IMR-90 (cell line): Measurements from ENCODE around the gene ANKRD13D. TPM values are rescaled to one million over a fixed set of nuclear protein-coding genes. Genes with fewer than 3 reads are reported as not detected.
A peak's percentile ranks its signal among the peaks of the same experiment; 100 is the strongest.

Source experiments
- ATAC-seq: fragments of 200-7000 bp; cut with Tn5 transposase; 2 replicates; pipeline ENCODE4 v1.9.1; 2020; ENCODE audit warnings: low read depth, mild to moderate bottlenecking, moderate library complexity
- BruUV-seq: library from RNA; stranded (reverse); fragments of 400-500 nt; replicated peaks from 2 replicates; lab custom pipeline; 2021; lab: Mats Ljungman, UMichigan
- CTCF ChIA-PET: fragments of 300-600 bp; formaldehyde crosslinking; extraction: SDS; loops from one replicate; lab custom pipeline; 2021; ENCODE audit warnings: antibody characterized with exemption; lab: Yijun Ruan, JAX
- POLR2A ChIA-PET: fragments of 300-600 bp; sonication (Branson Sonifier 250); formaldehyde crosslinking; loops from one replicate; lab custom pipeline; 2022; ENCODE audit warnings: antibody characterized with exemption; ENCODE audit not compliant: unreplicated experiment; lab: Charles Lee
- DNase-seq: peaks from one replicate; pipeline ENCODE4 v3.0.0; 2013
- H2AFZ ChIP-seq: replicated peaks from 2 replicates; pipeline ENCODE3; 2013; ENCODE audit warnings: low read length, mild to moderate bottlenecking; ENCODE audit not compliant: poor library complexity
- H2AK5ac ChIP-seq: 2 replicates; pipeline ENCODE4 v1.6.1; 2013; ENCODE audit warnings: low read depth, low read length, inconsistent platforms
- H2AK9ac ChIP-seq: replicated peaks from 2 replicates; pipeline ENCODE3; 2013; ENCODE audit warnings: mild to moderate bottlenecking, low read depth, low read length, moderate library complexity; ENCODE audit not compliant: poor library complexity
- H2BK120ac ChIP-seq: 2 replicates; pipeline ENCODE4 v1.6.1; 2013; ENCODE audit warnings: low read depth, low read length, inconsistent platforms
- H2BK15ac ChIP-seq: 3 replicates; pipeline ENCODE4 v1.6.1; 2013; ENCODE audit warnings: low read depth, low read length, inconsistent platforms
- H2BK20ac ChIP-seq: 2 replicates; pipeline ENCODE4 v1.6.1; 2013; ENCODE audit warnings: low read depth, mild to moderate bottlenecking, inconsistent platforms, low read length, moderate library complexity
- H2BK5ac ChIP-seq: 2 replicates; pipeline ENCODE4 v1.6.1; 2013; ENCODE audit warnings: mild to moderate bottlenecking, low read depth, low read length, inconsistent platforms; ENCODE audit not compliant: poor library complexity, severe bottlenecking
- H3K14ac ChIP-seq: replicated peaks from 2 replicates; pipeline ENCODE4 v1.6.1; 2013; ENCODE audit warnings: low read depth, low read length, inconsistent platforms
- H3K18ac ChIP-seq: 2 replicates; pipeline ENCODE4 v1.6.1; 2013; ENCODE audit warnings: low read depth, low read length, control low read depth
- H3K23ac ChIP-seq: 2 replicates; pipeline ENCODE4 v1.6.1; 2013; ENCODE audit warnings: low read depth, low read length, inconsistent platforms
- H3K27ac ChIP-seq: 2 replicates; pipeline ENCODE4 v1.5.1; 2013; ENCODE audit warnings: mild to moderate bottlenecking, control low read depth, low read length; ENCODE audit not compliant: insufficient read depth
- H3K27me3 ChIP-seq: 2 replicates; pipeline ENCODE4 v1.6.1; 2013; ENCODE audit warnings: low read length; ENCODE audit not compliant: control insufficient read depth, insufficient read depth
- H3K36me3 ChIP-seq: 2 replicates; pipeline ENCODE4 v1.6.1; 2013; ENCODE audit warnings: low read length, mixed read lengths; ENCODE audit not compliant: control insufficient read depth, insufficient read depth
- H3K4ac ChIP-seq: 2 replicates; pipeline ENCODE4 v1.6.1; 2013; ENCODE audit warnings: low read depth, low read length, inconsistent platforms
- H3K4me1 ChIP-seq: 2 replicates; pipeline ENCODE4 v1.6.1; 2013; ENCODE audit warnings: low read length, mixed read lengths; ENCODE audit not compliant: control insufficient read depth, insufficient read depth
- H3K4me2 ChIP-seq: 2 replicates; pipeline ENCODE4 v1.6.1; 2013; ENCODE audit warnings: low read depth, mild to moderate bottlenecking, control low read depth, low read length, moderate library complexity
- H3K4me3 ChIP-seq: 2 replicates; pipeline ENCODE4 v1.5.1; 2013; ENCODE audit warnings: low read depth, mild to moderate bottlenecking, control low read depth, low read length, moderate library complexity; ENCODE audit not compliant: insufficient read depth
- H3K56ac ChIP-seq: 2 replicates; pipeline ENCODE4 v1.6.1; 2013; ENCODE audit warnings: low read length, inconsistent platforms; ENCODE audit not compliant: insufficient read depth; ENCODE audit errors: extremely low read depth
- H3K79me1 ChIP-seq, 2 experiments: 2 replicates each; pipeline ENCODE4 v1.6.1; 2013; ENCODE audit warnings: low read length in 2 of 2, inconsistent platforms in 1 of 2, low read depth in 1 of 2
- H3K9ac ChIP-seq: 2 replicates; pipeline ENCODE4 v1.6.1; 2013; ENCODE audit warnings: low read depth, low read length, control low read depth
- H3K9me1 ChIP-seq: 2 replicates; pipeline ENCODE4 v1.6.1; 2013; ENCODE audit warnings: low read length, inconsistent platforms; ENCODE audit not compliant: insufficient read depth
- H3K9me3 ChIP-seq: 2 replicates; pipeline ENCODE4 v1.6.1; 2013; ENCODE audit warnings: low read length; ENCODE audit not compliant: control insufficient read depth, insufficient read depth
- H4K20me1 ChIP-seq: 2 replicates; pipeline ENCODE4 v1.6.1; 2013; ENCODE audit warnings: low read length, inconsistent platforms; ENCODE audit not compliant: insufficient read depth
- H4K5ac ChIP-seq: 2 replicates; pipeline ENCODE4 v1.6.1; 2013; ENCODE audit warnings: mild to moderate bottlenecking, low read depth, low read length, control low read depth
- H4K8ac ChIP-seq, 2 experiments: 2 replicates each; pipeline ENCODE4 v1.6.1; 2013; ENCODE audit warnings: low read depth in 2 of 2, low read length in 2 of 2, control low read depth in 1 of 2, inconsistent platforms in 1 of 2
- H4K91ac ChIP-seq: 2 replicates; pipeline ENCODE4 v1.6.1; 2013; ENCODE audit warnings: low read depth, low read length, inconsistent platforms; ENCODE audit not compliant: insufficient read depth
- ELK1 ChIP-seq: fragments of 150-350 bp; IDR thresholded peaks from 2 replicates; pipeline ENCODE4 v1.6.1; 2016; ENCODE audit warnings: low read depth, mild to moderate bottlenecking, low read length, moderate library complexity, borderline replicate concordance
- FOS ChIP-seq: fragments of 150-350 bp; IDR thresholded peaks from 2 replicates; pipeline ENCODE4 v1.6.1; 2016; ENCODE audit warnings: low read depth, low read length
- MAZ ChIP-seq: IDR thresholded peaks from 2 replicates; pipeline ENCODE4 v1.6.1; 2012; ENCODE audit warnings: low read depth, mild to moderate bottlenecking, low read length, improper control_type of control experiment, moderate library complexity, borderline replicate concordance
- MXI1 ChIP-seq: IDR thresholded peaks from 2 replicates; pipeline ENCODE4 v1.6.1; 2012; ENCODE audit warnings: low read depth, mild to moderate bottlenecking, low read length, moderate library complexity, borderline replicate concordance
- NFE2L2 ChIP-seq: fragments of 150-350 bp; IDR thresholded peaks from 2 replicates; pipeline ENCODE4 v1.6.1; 2016; ENCODE audit warnings: low read depth, mild to moderate bottlenecking, low read length
- RFX5 ChIP-seq: IDR thresholded peaks from 2 replicates; pipeline ENCODE4 v1.8.0; 2012; ENCODE audit warnings: low read depth, mild to moderate bottlenecking, low read length, moderate library complexity
- USF2 ChIP-seq: fragments of 150-350 bp; IDR thresholded peaks from 2 replicates; pipeline ENCODE4 v1.6.1; 2017; ENCODE audit warnings: mild to moderate bottlenecking, antibody characterized with exemption, low read length, low read depth
- WGBS, 2 experiments: methylation state at CpG; one replicate each; pipeline versions ENCODE4 v1.1.5 to v1.1.7; 2013; ENCODE audit warnings: missing lambda C conversion rate in 2 of 2; ENCODE audit not compliant: insufficient read length in 1 of 2; ENCODE audit errors: extremely low coverage in 2 of 2; 5-methylcytosine and 5-hydroxymethylcytosine counted together
- dilution Hi-C: fragments of 300-500 bp; cut with HindIII; formaldehyde crosslinking; loops from one replicate; pipeline ENCODE4 v1.14.3; 2018; ENCODE audit warnings: low sequenced_read_pairs; ENCODE audit not compliant: unreplicated experiment
- in situ Hi-C: fragments of 300-500 bp; cut with MboI; formaldehyde crosslinking; loops from 3 replicates; pipeline ENCODE4 v1.14.3; 2019; ENCODE audit warnings: low sequenced_read_pairs, inconsistent platforms, mixed read lengths
- intact Hi-C: fragments of 100-400 bp; cut with micrococcal nuclease; formaldehyde crosslinking; loops from 2 replicates; pipeline ENCODE4 v1.10.0; 2022
- polyA plus RNA-seq, 3 experiments: library from polyadenylated mRNA; depleted of rRNA; stranded (reverse); fragments of >200 nt; gene quantifications; 2 replicates each; pipeline ENCODE4 v1.2.3, GENCODE V29; 2012; ENCODE audit warnings: low replicate concordance in 1 of 3
- total RNA-seq: library from RNA; depleted of rRNA; stranded (reverse); fragments of >200 nt; gene quantifications from 2 replicates; pipeline ENCODE4 v1.2.3, GENCODE V29; 2012

Gene ANKRD13D
- total and polyA plus RNA-seq, 2 of the 4 experiments (the other 2 are of a cell fraction): 7.3 to 38.4 TPM

- Histone ChIP-seq H3K4me2 (no peak overlapping the region; the same call in 1 of the 2 replicates), H4K91ac (peak overlapping the region; percentile 97), H3K36me3 (peaks cover 3% of the 10 kb centered on the region; the same call in 1 of the 2 replicates), H4K20me1 (peaks cover 36% of the 10 kb centered on the region), H3K4me1 (peaks cover 41% of the 10 kb centered on the region), H3K9ac (peak overlapping the region; percentile 25), H3K4me3 (no peak overlapping the region), H2BK5ac (peak overlapping the region; percentile 52), H3K23ac (peak overlapping the region; percentile 82), H3K9me1 (peaks cover 35% of the 10 kb centered on the region), H2BK120ac (peak overlapping the region; percentile 92), H3K18ac (peak overlapping the region; percentile 21; the same call in 1 of the 2 replicates), H3K14ac (peak overlapping the region; percentile 43), H2BK20ac (peak overlapping the region; percentile 39), H4K5ac (peak overlapping the region; percentile 62), H3K27me3 (no peaks in the 10 kb centered on the region), H2BK15ac (no peak overlapping the region), H3K27ac (peak overlapping the region; percentile 65), H2AK5ac (peak overlapping the region; percentile 86), H3K56ac (peak overlapping the region; percentile 17; the same call in 1 of the 2 replicates), H2AK9ac (peak overlapping the region; percentile 91), H4K8ac (peak overlapping the region; percentile 72 to 93; a peak in 3 of 4 replicates), H3K4ac (peak overlapping the region; percentile 96), H3K79me1 (peaks cover 30 to 100% of the 10 kb centered on the region in 2 experiments), H3K9me3 (no peaks in the 10 kb centered on the region), H2AFZ (no peak overlapping the region)
- 92% methylated on average over 2 of the region's 14 CpGs; no CpG with 5 or more reads in 1 of the 2 experiments for WGBS, 2 experiments
- POLR2A ChIA-PET: no interaction called here
- CTCF ChIA-PET: interaction anchor here (1.0 kb wide), 1 partner anchor 15 kb away, joined by 3 read pairs; no protein-coding TSS in a partner anchor
- ATAC-seq (peak; percentile 27), DNase-seq (no peak)
- intact Hi-C loops (no loop called here), dilution Hi-C loops (no loop called here), in situ Hi-C loops (no loop called here)
- TF ChIP-seq FOS (no peak), USF2 (no peak), RFX5 (no peak), MAZ (no peak), ELK1 (no peak), NFE2L2 (no peak), MXI1 (no peak)
- no TSS peak for BruUV-seq
Observed at GRCh38 chr11:67273260-67273990, 15.7 kb upstream of the ANKRD13D start.
